ENCODE data around the gene SEMA5A.

Gene SEMA5A

DNA sequence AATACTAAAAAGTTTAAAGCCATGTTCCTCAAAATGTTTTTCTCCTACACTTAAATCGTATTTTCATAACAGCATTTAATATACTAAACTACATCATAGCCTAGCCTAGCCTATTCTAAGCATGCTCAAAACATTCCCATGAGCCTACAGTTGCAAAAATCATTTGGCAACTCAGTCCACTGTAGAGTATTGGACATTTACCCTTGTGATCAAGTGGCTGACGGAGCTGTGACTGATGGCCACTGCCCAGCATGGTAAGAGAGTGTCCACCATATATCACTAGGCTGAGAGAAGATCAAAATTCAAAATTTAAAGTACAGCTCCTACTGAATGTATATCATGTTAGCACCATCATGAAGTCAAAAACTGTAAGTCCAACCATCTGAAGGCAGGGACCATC is 30.9 kb downstream of the SEMA5A start:
- DNase-seq, result no peak
- no peak for ATAC-seq

DNA sequence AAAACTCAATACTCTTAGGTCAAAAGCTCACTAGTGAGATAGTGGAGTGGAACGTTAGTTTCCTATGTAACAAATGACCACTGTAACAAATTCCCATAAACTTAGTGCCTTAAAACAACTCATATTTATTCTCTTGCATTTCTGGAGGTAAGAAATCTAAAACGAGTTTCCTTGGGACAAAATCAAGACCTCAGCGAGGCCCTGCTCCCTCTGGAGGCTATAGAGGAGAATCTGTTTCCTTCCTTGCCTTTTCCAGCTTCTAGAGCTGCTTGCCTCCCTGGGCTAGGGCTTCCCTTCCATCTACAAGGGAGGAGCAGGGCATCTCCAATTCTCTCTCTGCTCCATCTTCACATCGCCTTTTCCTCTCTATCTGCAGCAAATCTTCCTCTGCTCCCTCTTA is 32.0 kb downstream of the SEMA5A start:
- no peak for ATAC-seq
- no peak for DNase-seq

DNA sequence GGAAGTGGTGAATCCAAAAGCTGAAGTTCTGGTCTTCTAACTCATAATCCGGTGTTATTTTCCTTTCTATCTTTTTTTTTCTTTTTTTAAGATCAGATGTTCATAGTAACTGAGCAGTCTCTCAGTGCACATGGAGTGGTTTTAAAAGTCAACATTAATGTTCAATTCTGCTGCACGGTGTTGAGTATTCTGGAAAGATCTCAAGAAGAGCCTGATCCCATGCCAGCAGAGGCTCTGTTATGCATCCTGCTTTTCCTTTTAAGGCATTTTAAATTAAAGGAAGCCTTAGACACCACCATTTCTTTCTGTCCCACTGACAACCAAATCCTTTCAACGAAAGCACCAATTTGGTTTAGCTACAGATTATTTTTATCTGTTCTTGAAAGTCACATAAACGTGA is 33.4 kb downstream of the SEMA5A start:
- no peak for DNase-seq
- ATAC-seq, result no peak

DNA sequence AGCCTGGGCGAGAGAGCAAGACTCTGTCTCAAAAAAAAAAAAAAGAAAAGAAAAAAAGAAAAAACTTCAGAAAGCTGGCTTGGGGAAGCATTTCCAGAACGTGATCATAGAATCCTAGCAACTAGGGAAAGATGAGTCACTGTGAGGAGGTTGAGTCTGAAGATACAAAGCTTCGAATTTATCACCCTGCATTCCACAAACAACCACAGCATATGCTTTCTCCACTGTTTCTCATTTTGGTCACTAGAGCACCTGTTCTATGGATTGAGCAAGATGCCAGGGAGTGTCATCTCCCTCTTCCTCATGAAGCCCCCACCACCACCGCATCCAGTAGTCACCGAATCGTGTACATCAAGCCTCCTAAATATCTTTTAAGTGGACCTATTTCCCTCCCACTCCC is 37.9 kb downstream of the SEMA5A start:
- DNase-seq (no peak), ATAC-seq (no peak)

DNA sequence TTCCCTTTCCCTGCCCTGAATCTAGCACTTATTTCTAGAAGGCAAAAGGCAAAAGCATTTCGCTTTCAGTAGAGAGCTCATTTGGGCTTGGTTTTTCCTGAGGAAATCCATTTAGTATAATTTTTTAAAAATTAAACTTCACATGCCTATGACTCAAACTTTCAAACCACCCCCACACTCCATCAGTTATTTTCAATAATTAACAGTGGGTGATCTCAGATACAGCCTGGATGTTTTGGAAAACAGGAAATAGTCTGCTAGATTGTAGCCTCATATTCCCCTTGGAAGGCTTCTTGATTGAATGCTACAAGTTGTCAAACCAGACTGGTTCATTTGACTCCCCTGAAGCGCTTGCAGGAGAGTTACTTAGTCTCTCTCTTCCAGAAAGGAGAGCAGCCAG is 40.6 kb downstream of the SEMA5A start:
- ATAC-seq (no peak), DNase-seq (no peak)

DNA sequence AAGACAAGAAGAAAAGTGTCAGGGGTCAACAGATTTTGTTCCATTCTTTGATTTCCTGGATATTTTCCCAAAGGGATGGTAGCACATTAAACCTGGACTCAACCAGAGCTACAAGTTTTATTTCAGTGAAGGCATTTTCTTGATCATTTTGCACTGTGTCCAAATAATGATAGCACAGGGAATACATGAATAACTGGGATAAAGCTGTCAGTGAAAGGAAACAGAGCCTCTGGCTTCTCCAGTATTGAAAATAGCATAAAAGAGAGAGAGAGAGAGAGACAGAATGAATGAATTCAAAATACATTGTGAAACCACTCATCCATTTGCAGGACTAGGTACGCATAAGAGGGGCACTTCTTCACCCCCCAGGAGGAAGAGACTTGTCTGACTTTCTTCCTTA is 43.0 kb downstream of the SEMA5A start:
- DNase-seq (no peak), ATAC-seq (no peak)

DNA sequence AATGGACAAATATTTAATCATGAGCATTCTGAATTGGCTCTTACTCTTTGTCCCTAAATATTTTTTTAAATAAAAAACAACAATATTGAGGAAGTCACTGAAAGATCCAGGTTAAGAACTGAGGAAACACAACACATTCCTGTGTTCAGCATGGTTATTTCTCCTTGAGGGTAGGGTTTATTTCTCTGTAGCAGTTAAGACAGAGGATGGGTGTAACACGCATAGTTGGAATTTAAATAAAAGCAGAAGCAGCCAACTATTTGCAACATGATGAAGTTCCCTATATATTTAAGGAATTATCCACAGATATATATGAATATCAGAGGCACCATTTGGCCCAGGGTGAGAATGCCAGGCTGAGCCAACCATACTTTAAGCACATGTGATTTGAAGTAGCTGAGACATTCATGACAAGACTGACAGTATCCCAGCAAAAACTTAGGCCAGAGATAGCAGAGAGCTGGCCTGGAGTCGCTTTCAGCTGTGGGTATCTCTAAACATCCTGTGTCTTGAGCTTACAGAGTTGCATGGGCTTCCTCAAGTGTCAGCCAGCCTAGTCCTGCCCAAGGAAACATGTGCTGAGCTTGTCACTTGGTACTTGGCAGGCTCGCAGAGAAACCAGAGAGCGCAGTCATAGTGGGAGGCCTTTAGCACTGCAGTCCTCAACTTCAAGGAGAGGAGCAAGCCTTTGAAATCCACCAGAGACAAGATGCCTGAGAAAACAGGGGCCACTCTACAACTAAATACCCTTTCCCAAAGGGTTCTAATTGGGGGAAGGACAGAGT is 43.6 kb downstream of the SEMA5A start:
- DNase-seq, result no peak
- no peak for ATAC-seq

DNA sequence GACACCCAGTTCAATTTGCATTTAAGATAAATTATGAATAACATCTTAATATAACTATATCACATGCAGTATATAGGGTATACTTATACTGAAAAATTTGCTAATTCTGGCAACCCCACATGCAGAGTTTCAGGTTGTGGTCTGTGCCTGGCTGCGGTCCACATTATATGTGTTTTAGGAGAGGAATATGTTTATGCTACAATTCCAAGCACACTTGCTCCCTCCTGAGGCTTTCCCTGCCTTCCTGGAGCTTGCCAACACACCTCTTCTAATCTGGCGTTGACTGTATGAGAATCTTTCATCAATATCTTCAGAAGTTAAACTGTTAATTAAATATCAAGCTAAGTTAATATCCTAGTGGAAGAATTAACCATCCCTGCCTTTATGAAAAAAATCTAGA is 45.2 kb downstream of the SEMA5A start:
- no peak for DNase-seq

DNA sequence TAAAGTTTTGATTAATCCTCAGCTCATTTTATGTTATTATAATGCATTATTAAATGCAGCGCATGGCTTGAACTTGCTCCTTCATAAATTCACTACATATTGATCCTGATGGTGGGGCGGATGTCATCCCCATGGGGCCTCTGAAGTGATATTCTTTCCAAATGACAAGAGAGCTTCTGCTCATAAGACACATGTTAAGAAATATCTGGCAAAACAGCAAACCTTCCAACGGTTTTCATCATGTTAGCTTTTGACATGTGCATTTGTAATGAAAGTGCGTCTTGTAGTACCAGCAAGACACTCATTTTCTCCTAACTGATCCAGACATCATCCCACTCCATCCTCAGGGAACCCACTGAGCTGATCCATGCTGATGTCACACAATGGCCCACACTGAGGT is 45.7 kb downstream of the SEMA5A start:
- DNase-seq (no peak), ATAC-seq (no peak)

More for the DNA sequence above, 45.2 kb downstream of the SEMA5A start:
- ATAC-seq, result no peak

DNA sequence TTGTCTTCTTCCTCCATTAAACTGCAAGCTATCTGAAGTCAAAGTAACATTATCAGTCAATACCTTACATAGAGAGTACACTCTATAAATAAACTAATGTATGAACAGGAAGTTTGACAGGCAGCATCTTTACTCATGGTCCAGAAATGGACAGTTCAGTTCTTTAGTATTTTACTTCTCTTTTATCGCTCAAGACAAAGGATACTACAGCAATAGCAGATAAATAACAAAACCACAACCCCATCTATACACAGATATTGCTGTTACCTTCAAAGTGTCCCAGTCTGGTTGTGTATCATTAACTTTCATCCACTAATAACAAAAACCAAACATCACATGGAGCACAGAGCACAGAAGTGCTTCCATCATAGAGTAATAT is 46.4 kb downstream of the SEMA5A start:
- ATAC-seq (no peak), DNase-seq (no peak)

DNA sequence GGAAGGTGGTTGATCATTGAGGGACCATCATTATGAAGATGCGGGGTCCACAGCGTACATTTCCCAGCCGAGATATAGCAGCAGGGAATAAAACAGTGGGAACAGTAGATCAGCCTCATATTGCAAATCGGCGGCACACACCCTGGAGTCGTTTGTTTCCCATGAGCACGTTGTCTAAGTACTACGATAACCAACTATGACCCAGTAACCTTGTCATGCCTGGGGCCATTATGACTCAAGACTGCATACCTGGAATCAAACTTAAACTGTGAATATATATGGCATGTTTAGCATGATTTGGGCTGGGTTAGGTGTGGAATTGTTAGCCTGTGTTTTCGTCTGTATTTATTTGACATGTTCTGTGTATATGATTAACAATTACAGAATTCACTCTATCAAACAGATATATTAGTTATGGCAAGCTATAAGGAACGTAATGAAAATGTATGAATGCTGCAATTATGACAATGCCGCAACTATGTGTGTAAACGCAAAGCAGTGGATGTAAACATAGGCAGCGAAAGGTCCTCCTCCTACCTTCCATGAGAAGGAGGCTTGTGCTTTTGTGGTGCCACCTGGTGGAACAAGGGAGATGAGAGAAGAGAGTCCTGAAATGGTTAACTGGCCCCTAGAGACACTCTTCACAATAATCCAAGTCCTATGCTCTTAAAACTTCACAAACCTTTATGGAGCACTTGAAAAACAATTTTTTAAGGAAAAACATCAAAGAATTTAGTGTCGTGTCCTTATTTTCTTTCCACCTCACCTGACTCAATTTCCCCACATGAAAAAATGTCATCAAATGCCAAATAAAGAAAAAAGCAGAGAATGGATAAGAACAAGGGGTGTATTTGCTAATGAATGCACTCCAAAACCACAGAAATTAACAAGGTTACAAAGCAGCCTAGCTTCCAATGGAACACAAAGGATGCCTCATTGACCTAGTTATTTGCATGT is 47.1 kb downstream of the SEMA5A start:
- no peak for DNase-seq
- ATAC-seq, result no peak

DNA sequence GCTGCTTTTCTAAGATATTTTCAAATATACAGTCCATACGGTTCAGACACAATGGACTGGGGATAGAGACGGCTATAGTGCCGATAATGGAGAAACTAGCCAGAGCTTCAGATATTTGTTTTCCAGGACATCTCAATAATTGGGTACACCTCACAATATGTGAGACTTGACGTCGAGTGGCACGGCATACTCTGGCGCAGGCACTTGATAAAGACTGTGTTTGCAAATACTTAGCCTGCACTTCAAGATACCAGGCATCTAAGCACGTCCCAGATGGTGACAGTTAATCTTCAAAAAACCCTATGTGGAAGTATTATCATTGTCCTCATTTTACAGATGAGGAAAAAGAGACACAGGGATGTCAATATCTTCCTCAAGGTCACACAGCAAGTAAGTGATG is 48.5 kb downstream of the SEMA5A start:
- ATAC-seq, result no peak
- DNase-seq, result no peak

DNA sequence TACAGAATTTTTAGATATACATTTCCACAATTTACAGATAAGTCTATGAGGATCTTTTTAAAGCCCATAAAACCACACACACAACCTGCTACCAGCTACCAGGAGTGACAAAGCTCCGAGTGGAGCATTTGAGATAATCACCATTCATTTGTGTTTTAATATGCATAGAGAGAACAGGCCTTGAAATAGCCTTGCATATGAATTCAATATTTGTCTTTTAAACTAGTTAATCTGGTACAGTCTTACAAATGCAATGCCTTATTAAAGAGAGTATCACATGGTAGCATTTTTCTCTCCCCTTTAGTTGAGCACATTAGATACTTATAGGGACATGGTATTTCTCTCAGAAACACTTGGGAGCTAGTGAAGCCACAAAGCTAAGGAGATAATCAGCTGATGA is 49.1 kb downstream of the SEMA5A start:
- ATAC-seq (no peak), DNase-seq (no peak)

DNA sequence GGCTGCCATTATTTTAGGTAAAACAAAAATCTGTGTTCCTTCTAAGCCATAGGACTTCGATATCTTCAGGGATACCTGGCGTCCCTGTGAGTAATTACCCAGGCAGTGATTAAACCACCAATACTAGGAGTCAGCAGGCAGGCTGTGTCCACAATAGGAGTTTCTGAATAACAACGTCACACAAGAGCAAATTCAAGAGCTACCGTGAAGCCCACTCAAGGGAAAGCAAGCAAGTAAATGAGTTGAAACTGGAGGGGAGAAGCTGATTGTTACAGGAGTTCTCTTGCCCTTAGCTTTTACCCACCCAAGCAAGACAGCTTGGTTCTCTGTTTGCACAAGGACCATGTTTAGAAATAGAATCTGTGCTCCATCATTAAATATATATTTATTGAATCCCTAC is 50.8 kb downstream of the SEMA5A start:
- DNase-seq (no peak), ATAC-seq (no peak)

DNA sequence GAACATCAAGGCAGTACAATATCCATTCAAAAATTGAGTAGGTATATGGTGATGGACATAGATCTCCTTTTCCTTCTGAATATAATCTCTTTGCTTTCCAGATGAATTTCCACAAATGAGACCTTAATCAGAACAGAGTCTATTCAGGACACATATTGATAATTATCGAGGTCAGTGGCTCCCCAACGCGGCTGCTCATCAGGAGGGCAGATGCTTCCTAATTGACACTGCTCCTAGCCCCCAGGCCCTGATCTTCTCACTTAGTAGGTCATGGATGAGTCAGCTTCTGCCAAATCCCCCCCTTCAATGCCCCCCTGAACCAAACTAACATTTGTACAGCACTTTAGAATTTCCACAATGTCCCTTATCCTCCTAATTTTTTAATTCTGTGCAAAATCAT is 51.6 kb downstream of the SEMA5A start:
- DNase-seq (no peak), ATAC-seq (no peak)

DNA sequence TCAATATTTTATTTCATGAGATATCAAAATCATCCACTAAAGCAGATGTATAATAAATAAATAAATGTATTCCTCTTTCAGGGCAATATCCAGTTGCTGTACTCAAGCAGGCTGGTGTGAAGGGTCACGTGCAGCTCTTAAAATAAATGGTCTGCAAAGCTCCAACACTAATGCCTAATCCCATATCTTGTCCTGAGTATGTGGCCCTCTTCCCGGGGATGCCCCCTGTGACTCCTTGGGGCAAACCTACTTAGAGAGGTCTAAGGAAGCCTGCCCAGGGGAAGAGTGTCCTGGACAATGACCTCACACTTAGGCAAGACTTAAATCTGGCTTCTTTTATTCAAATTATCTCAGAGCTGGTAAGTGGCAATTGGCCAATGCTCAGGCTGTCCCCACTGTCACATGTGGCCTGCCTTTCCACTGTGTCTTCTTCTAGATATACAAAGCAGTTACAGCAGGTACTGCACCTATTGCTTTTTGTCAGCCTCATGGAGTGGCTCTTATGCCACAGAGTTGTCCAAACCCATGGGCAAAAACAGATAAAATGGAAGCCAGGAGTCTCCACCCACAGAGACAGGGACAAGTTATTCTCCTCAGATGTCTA is 55.3 kb downstream of the SEMA5A start:
- ATAC-seq (no peak), DNase-seq (no peak)

DNA sequence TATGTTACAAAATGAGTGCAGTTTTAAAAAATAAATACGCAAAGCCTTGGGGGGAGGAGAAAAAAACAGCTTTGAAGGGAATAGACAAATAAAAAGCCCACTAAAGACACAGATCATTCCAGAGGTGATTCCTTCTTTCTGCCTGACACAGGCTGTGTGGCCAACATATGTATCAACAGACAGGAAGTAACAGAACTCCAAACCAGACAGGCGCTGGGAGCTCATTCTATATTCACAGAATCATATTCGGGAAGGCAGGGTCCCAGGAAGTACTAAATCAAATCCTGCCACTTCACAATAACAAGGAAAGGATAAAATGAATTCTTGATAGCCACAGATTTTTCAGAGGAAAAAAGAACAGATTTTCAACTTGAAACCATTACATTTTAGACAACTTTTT is 62.1 kb downstream of the SEMA5A start:
- ATAC-seq (no peak), DNase-seq (no peak)

DNA sequence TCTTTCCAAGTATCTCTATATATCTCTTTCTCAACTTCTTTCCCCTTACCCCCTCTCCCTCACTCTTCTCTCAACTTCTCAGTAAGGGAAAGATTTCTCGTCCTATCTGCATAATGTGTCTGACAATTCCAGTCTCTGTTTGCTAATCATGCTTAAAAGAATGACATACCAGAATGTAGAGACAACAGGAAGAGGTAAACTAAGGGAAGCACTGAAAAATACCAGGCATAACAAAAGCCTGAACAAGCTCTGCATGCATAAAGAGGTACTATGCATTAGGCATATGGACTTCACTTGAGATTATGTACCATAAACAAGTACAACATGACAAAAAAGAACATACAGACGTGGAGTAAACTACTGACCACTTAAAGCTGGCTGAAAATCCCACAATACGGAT is 62.6 kb downstream of the SEMA5A start:
- DNase-seq, result no peak
- ATAC-seq, result no peak

DNA sequence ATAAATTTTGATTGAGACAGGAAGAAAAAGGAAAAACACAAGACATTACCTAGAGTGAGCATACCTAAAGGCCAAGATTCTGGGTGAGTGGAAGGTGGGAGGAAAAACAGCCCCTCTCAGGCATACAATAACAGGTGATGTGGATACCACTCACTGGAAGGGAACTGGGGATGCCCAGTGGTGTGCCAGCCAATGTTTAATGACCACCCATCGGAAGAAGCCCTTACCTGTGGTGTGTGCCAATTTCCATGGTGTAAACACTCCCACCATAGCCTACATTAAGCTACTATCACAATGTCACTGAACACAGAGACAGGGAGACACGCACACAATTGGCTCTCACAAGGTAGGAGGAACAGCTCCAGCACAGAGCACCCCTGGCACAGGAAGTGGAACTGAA is 63.5 kb downstream of the SEMA5A start:
- ATAC-seq, result no peak
- no peak for DNase-seq

DNA sequence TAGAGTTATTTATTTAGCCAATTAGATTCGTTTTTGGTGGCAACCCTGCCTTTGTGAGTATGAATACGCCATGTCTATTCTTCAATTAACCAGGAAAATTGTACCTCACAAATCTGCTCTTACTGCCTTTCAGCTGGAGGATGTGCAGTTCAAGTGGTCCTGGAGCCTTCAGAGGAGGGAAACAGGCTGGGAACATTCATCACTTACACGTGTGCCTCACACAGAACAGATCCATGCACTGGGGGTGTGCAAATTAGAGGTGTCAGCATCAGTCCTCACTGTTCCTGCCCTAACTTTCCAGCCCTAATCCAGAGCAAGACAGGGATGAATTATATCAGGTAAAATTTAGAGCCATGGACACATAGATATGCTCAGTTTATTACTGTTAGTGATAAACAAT is 65.4 kb downstream of the SEMA5A start:
- DNase-seq (no peak), ATAC-seq (no peak)

DNA sequence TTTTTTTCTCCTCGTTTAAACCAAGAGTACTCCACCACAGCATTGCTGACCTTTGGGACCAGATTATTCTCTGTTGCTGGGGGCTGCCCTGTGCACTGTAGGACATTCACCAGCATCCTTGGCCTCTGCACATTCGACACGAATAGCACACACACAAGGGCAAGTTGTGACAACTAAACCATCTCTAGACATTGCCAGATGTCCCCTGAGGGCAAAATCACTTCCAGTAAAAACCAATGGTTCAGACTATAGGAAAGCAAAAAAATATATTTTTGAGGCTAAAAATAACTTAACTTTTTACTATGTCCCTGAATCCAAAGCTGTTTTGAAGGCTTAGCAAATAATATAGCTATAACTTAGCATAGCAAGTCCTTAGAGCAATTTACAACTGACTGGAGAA is 65.9 kb downstream of the SEMA5A start:
- no peak for DNase-seq
- no peak for ATAC-seq

DNA sequence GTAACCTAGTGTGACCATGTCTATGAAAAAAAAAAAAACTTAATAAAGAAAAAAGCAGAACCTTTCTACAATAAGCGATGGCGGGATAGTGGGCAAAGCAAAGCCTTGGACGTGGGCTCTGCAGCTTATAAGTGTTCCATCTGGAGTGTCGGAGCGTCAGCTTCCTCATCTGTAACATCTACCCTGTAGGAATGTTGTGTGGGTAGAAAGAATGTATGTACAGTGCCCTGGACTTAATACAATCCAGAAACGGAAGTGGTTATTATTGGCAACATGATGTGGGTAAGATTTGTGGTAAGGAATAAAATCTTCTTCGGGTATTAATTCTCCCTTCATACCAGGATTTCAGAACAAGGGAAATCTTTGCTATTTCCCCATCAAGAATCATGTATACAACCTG is 66.5 kb downstream of the SEMA5A start:
- no peak for ATAC-seq
- no peak for DNase-seq

DNA sequence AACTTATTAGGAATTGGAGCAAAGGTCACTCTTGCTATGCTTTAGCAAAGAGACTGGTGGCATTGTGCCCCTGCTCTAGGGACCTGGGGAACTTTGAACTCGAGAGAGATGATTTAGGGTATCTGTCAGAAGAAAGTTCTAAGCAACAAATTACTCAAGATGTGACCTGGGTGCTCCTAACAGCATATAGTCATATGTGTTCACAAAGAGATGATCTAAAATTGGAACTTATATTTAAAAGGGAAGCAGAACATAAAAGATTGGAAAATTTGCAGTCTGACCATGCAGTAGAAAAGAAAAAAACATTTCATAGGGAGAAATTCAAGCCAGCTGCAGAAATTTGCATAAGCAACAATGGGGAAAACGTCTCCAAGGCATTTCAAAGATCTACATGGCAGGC is 68.3 kb downstream of the SEMA5A start:
- no peak for ATAC-seq
- no peak for DNase-seq
